ENCODE results near the gene FOXQ1.

The FOXQ1 gene

GRCh38 chr6:1321738-1322137 is 9.8 kb downstream of the FOXQ1 start:
- peak; percentile 90 for DNase-seq (ENCODE audit: low read depth)
- H3K4me3 ChIP-seq (ENCODE audit: low read length) = no peak overlapping the region
- no peak for TF ChIP-seq CTCF (conservative IDR thresholded peaks at IDR 0.05; ENCODE audit: low read length)

- TF ChIP-seq CTCF (conservative IDR thresholded peaks at IDR 0.05; ENCODE audit: low read length) = no peak
- no peak overlapping the region for H3K4me3 ChIP-seq (ENCODE audit: low read length)
- no peak for DNase-seq (ENCODE audit: low read depth)
These were observed 10.3 kb downstream of the FOXQ1 start for GRCh38 chr6:1322156-1322555.

- peak; percentile 64 for DNase-seq (ENCODE audit: low read depth)
- no peak for TF ChIP-seq CTCF (conservative IDR thresholded peaks at IDR 0.05; ENCODE audit: low read length)
- no peak overlapping the region for H3K4me3 ChIP-seq (ENCODE audit: low read length)
These were observed 10.9 kb downstream of the FOXQ1 start for GRCh38 chr6:1322696-1323219.

GRCh38 chr6:1324936-1325335 is 13.0 kb downstream of the FOXQ1 start:
- TF ChIP-seq CTCF (conservative IDR thresholded peaks at IDR 0.05; ENCODE audit: low read length) = no peak
- DNase-seq (ENCODE audit: low read depth) = no peak
- H3K4me3 ChIP-seq (ENCODE audit: low read length) = no peak overlapping the region

- no peak for TF ChIP-seq CTCF (conservative IDR thresholded peaks at IDR 0.05; ENCODE audit: low read length)
- peak; percentile 81 for DNase-seq (ENCODE audit: low read depth)
- H3K4me3 ChIP-seq (ENCODE audit: low read length) = no peak overlapping the region
These were observed 13.8 kb downstream of the FOXQ1 start for GRCh38 chr6:1325461-1326309.

GRCh38 chr6:1326535-1327121 is 14.7 kb downstream of the FOXQ1 start:
- no peak overlapping the region for H3K4me3 ChIP-seq (ENCODE audit: low read length)
- TF ChIP-seq CTCF (conservative IDR thresholded peaks at IDR 0.05; ENCODE audit: low read length) = no peak
- DNase-seq (ENCODE audit: low read depth) = no peak

GRCh38 chr6:1327630-1328029 is 15.7 kb downstream of the FOXQ1 start:
- H3K4me3 ChIP-seq (ENCODE audit: low read length) = no peak overlapping the region
- DNase-seq (ENCODE audit: low read depth) = no peak
- no peak for TF ChIP-seq CTCF (conservative IDR thresholded peaks at IDR 0.05; ENCODE audit: low read length)

All from AG10803 (cell line).